Activated CD8-positive, alpha-beta memory T cell treated with anti-CD3 and anti-CD28 coated beads for 36 hours (primary cell): ENCODE measurements around the gene CORO2B. TPM values are rescaled to one million over a fixed set of nuclear protein-coding genes. Genes with fewer than 3 reads are reported as not detected.

Experiments
- CTCF ChIA-PET: fragments of 350-600 bp; sonication (Branson Sonifier 250); formaldehyde crosslinking; loops from one replicate; lab custom pipeline; 2021; ENCODE audit warnings: antibody characterized with exemption; lab: Charles Lee
- POLR2A ChIA-PET: fragments of 350-600 bp; sonication (Branson Sonifier 250); formaldehyde crosslinking; loops from one replicate; lab custom pipeline; 2021; ENCODE audit warnings: antibody characterized with exemption; lab: Charles Lee
- total RNA-seq, 2 experiments: library from RNA; stranded (reverse); gene quantifications; one replicate each; pipeline ENCODE4 v1.2.3, GENCODE V29; 2021

Gene CORO2B
- total RNA-seq, 2 experiments from 2014 or later = 0.08 TPM; not detected in 1

DNA sequence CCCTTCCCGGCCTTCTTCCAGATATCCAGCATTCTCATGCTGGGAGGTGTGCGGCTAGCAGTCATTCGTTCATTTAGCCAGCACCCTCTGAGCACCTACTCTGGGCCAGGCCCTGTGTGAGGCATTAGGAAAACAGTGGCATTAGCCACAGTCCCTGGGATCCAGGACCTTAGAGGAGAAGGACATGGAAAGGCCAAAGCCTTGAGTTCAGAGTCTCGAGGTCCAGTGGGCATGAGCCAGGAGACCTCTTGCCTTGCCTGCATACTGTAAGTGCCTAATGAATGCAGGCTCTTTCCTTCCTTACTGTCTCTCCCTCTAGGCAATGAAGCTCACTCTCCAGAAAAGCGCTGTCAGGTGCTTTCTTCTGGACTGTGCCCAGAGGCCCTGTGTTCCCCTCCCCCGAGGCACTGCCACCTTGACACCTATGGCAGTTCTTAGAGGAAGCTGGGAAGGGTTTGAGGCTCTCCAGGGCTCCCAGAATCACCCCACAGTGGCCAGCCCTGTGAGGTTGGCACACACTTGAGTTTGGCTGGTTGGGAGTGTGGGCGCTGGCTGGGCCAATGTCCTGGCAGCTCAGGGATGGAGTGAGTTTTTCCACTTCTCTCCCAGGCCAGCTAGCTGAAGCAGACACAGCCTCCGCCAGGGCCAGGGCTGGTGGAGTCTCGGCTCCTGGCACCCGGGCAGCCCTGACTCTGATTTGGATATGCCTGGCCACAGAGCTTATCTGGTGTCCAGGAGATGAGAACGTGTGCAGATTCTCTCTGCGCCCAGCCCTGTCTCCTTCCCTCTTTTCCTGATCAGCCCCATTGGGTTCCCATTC is 5.4 kb downstream of the CORO2B start:
- ChIA-PET POLR2A (no interaction called here), CTCF (no interaction called here)

DNA sequence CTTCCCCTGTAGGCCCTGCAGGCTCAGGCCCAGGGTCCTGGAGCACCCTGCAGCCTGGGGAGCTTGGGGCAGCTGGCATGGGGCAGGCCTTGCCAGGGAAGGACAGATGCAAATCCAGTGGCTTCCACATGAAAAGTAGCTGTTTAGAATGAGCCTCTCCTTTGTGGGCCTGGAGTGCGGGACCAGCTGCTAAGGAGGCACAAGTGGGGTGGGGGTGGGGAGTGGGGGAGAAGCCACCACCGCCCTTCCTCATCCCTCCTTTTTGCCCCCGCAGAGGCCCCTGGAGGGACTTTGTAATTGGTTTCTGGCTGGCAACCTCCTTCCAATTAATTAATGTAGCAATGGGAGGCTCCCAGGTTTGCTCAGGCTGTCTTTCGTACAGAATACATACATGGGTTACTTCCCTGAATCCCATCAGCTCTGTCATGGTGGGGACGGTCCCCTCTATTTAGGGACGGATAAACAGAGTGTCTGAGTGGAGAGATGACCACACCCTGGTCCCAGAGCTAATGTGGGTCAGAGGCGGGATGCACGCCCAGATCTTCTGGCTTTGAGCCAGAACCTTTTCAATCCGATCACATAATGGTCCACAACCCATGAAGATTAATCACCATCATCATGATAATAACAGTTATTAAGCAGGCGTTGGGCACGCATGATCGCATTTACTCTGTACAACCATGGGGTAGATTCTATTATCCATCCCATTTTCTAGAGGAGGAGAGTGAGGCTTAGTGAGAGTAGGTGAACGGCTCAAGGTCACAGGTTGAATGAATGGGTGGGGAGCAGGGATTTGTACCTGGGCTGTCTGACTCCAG is 6.2 kb downstream of the CORO2B start:
- CTCF ChIA-PET = no interaction called here
- POLR2A ChIA-PET = no interaction called here

DNA sequence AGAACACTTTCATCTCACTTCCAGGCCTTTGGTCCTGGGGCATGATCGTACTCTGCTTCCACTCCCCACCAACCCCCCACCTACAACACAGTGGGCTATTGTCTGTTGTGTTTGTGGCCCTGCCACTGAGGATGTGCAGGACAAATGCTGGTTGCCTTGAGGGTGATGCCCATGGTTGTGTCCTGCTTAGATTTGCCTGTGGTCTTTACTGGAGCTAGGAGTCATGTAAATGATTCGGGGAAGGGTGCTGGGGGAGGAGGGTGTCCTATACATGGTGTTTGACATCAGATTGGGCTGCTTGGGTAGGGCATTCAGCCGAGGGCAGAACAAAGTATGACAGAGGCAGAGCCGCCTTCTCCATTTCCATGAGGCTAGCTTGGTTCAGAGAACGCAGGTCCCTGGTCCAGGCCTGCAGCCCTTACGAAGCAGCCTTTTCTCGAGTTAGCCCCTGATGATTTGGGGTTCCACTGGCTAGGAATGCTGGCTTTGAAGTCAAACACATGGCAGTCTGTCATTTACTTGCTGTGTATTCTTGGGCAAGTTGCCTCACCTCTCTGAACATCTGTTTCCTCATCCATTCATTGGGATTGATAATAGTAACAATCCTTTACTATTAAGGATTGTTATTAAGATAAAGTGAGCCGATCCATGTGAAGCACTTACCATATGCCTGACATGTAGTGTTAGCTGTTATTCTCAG is 6.9 kb downstream of the CORO2B start:
- ChIA-PET POLR2A (no interaction called here), CTCF (no interaction called here)

DNA sequence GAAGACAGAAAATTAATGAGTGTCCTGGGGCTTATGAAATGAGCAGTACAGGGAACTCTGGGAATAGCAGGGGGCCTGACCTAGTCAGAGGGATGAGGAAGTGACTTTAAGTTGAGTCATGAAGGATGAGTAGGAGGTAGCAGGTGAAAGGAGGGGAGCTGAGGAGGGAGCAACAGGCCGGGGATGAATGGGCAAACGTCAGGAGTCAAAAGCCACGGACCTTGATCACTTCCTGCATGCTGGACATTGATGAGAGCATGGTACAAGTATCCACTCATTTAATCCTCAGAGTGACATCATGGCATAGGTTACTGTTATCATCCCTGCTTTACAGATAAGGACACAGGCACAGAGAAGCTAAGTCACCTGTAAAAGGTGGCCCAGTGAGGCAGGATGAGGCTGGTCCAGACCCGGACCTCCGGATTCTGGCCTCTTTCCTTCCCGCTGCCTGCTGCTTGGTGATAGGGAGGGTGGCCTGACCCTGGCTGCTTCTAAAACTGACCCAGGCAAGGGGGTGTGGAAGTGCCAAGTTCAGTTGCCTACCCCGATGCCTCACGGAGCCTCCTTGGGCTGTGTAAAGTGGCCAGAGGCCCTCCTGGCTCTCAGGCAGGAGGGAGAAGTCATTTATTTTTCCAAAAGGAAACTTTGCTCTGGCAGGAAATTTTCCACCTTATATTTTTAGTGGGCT is 7.6 kb downstream of the CORO2B start:
- CTCF ChIA-PET = no interaction called here

DNA sequence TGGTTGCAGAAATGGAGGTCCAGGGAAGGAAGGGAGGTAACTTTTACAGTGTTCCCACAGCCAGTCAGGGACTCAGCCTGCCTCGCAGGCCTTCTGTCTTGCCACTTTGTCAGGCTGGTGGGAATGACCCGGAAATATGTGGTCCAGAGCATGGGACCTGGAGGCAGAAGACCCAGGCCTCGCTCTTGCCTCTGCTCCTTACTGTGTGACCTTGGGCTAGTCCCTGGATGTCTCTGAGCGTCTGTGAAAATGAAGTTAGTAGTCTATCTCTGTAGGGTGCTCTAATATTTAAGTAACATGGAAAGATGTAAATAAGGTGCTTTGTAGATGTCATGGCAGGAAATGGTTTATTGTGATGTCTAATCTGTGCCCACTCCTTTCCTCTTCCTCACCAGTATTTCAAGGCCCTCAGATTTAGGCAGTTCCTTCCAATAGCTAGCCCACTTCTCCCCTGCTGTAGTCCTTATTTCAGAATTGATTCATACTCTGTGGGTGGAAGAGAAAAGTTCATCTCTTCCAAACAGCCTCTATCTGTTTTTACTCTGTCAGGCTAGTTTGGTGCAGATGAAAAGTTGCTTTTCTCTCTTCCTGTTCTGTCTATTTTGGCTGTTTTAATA is 9.1 kb downstream of the CORO2B start:
- CTCF ChIA-PET = no interaction called here
- POLR2A ChIA-PET = no interaction called here

More for the DNA sequence above, 7.6 kb downstream of the CORO2B start:
- POLR2A ChIA-PET = no interaction called here

DNA sequence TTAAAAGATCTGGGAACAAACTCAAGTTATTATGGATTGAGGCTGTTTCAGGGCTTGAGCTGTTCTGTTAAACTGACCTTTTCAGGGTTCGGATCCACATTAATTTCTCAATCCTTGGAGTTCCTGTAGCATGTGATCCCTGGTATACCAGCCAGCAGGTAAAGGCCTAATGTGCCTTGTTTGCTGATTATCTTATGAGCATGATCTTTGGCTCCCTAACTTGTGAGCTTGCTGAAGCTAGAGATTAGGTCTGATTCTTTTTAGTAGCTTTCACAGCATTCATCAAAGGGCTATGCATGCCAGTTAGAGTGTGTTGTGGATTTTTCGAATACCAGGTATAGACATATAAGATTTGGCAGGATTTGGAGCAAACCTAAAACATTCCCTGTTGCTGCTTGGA is 10.3 kb downstream of the CORO2B start:
- ChIA-PET CTCF (no interaction called here), POLR2A (no interaction called here)

DNA sequence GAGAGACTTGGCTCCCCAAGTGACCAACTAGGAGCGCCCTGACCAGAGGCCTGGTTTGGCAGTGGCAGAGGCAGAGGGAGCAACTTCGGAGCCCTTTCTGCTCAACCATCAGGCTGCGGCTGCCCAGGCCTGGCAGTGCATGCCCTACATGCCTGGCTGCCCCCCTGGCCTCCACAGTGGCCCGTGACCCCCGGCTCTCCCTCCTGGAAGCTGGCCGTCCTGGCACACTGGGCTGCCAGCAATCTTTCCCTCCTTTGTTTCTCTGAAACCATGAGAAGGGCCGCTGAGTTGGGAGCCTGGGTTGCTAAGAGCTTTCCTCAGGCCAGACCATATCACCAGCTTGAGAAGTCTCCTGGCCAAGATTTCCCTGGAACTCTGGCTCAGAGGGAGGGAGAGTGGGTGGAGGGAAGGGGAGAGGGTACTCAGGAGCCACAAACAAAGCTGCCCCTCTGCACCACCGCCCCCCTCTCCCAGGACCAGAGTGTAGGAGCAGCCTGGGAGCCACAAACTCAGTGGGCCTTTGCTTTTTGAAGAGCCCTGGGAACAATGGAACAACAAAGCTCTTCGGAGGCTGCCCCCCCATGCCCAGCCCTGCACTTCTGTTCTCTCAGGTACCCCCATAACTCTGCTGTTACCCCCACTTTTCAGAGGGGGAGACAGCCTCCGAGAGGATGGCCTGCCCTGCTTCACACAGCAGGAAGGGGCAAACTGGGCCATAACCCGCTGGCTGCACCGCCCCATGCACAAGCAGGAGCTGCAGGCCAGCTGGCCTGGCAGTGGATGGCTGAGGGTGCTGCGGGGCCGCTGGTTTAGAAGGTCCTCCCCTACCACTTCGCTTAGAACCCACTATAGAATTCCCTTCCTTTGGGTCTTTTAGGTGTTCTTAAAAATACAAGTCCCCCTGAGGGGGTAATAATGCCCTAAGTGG is 11.3 kb downstream of the CORO2B start:
- POLR2A ChIA-PET = no interaction called here

DNA sequence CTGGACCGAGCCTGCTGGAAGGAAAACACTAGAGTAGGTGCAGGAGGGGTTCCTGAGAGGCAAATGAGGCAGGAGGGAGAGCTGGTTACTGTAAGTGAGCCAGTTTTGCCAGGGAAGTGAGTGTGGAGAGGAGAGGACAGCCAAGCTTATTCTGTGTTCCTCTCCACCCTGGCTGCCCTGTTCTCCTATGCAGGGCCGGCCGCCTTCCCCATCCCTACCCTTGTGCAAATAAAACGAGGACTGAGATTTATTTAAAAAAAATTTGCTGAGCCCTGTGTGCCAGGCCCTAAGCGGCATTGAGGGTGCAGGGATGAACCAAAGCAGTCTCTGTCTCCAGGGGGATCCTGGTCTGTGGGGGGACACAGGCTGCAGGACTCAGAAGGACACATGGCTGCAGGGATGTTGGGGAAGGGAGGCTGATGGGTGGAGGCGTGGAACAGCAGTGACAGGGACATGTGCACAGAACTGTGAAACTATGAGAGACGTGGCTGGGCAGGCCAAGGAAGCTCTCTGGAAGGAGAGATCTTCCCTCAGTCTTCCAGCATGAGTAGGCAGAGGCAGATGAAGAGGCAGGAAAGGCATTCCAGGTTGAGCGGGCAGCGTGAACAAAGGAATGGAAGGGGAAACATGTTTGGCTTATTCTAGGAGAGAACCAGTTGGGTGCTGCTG is 12.1 kb downstream of the CORO2B start:
- POLR2A ChIA-PET = no interaction called here
- CTCF ChIA-PET = no interaction called here

More for the DNA sequence above, 11.3 kb downstream of the CORO2B start:
- CTCF ChIA-PET = no interaction called here

DNA sequence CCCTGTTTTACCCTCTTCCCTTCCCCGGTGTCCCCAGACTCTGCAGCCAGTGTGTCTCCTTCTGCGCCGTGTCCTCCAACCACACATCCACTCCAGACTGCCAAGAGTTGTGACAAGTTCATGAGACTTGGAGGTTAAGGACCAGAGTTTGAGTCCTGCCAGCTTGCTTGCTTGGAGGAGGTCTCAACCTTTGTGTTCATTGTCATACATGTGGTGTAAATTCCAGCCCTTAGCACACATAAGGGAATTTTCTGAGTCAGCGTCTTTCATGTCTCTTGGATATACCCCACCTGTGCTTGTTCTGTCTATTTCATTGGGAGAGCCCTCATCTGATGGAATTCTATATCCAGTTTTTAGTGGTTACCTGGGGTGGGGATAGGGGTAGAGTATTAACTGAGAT is 13.3 kb downstream of the CORO2B start:
- ChIA-PET CTCF (interaction anchor here (0.6 kb wide), 1 partner anchor 40 kb away, joined by 3 read pairs; no protein-coding TSS in a partner anchor), POLR2A (no interaction called here)

DNA sequence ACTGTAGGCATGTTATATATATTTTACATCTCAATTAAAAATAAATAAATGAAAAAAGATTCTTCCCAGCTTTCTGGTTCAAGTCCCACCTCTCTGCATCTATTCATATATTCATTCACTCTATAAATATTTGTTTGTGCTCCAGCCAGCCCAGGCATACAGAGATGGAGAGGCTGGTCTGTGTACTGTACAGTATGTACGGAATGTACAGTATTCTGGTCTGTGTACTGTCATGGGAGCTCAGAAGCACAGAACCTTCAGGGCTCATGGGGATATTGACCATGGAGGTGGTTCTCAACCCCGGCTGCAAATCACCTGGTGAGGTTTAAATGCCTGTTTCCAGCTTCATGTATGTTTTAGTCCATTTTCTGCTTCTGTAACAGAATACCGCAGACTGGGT is 13.8 kb downstream of the CORO2B start:
- ChIA-PET POLR2A (no interaction called here), CTCF (interaction anchor here (0.6 kb wide), 1 partner anchor 40 kb away, joined by 3 read pairs; no protein-coding TSS in a partner anchor)

DNA sequence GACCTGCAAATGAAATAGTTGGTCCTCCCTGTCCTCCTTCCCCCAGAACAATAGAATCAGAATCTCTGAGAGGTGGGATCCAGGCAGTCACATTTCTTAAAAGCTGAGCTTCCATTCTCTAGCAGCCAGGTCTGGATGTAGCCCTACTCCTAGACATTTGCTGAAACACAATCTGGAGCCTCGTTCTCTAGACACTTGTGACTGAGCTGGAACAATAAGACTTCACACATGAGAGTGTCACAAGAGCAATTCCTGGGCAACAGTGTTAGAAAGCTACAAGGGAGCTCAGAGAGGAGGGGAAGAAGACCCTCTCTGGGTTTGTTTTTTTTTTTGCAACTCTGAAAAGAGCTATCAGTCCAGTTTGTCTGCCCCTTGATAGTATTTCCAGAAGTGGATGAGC is 14.5 kb downstream of the CORO2B start:
- ChIA-PET CTCF (interaction anchor here (1.3 kb wide), 1 partner anchor 283 kb away, joined by 3 read pairs; no protein-coding TSS in a partner anchor), POLR2A (no interaction called here)

DNA sequence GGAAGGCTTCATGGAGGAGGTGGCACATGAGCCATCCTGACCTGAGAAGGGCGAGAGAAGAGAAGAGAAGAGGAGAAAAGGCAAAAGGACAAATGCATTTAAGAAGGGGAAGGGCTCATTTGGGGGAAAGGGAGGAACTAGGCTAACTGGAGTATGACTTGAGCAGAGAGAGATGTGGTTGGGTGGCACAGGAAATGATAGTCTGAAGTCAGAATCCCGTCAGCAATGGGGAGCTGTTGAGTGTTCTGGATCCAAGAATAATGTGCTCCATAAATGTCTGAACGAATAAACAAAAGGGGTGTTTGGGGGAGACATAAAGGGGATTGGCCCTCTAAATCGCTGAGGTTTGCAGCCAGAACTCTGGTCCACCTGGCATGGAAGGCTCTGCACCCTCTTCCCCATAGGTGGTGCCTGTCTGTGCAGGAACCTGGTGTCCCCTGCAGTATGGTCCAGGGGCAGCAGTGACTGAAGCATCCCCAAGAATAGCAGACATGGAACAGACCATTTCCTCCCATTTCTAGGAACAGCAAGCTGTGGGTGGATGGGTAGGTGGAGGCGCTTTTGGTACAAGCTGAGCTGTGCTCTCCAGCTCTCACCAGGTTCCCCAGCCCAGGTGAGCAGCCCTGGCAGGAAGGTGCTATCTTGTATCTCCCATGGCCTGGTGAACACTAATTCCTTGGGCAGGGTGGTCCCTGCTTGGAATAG is 15.2 kb downstream of the CORO2B start:
- ChIA-PET CTCF (interaction anchor here (1.3 kb wide), 1 partner anchor 282 kb away, joined by 3 read pairs; no protein-coding TSS in a partner anchor), POLR2A (no interaction called here)

DNA sequence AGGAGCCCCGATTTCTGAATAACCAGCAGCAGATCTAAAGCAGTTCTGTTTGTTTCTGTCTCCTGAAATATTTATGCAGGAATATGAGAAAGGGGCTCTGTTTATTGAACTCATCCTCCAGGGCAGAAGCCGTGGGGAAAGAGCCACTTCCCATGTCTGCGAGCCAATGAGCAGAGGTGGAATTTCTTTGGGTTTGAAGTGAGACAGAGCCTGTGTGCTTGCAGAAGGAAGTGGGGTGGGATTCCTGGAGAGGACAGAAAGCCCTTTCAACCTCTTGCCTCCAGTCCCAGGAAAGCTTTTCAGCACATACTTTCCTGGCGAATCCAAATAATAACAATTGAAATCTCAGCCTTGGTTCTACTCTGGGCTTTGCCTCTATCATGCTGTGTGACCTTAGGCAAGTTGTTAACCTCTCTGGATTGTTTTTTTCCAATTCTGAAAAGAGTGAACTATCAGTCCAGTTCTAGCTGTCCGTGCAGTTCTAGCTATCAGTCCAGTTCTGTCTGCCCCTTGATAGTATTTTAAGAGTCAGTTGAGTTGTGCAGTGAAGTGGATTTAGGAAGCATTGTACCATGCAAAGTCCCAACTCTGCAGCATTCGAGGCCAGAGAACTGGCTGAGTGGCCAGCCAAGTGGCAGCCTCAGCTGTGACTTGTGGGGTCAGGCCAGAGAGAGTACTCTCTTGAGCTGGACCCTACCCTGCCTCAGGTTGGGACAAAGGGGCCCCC is 15.9 kb downstream of the CORO2B start:
- CTCF ChIA-PET = interaction anchor here (1.3 kb wide), 1 partner anchor 281 kb away, joined by 3 read pairs; no protein-coding TSS in a partner anchor
- POLR2A ChIA-PET = no interaction called here

DNA sequence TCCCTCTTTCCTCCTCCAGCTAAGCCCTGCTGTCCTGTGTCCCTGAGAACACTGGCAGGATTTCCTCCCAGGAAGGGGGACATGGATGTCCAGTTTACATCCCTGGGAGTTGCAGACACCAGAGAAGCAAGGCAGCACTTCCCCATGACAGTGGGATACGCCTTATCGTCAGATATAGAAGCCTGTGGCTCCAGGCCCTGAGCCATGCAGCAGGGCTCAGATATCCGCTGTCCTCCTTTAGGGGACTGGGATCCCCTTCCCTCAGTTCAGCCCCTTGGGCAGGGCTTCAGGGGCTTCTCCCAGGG is 16.4 kb downstream of the CORO2B start:
- ChIA-PET CTCF (no interaction called here), POLR2A (no interaction called here)

DNA sequence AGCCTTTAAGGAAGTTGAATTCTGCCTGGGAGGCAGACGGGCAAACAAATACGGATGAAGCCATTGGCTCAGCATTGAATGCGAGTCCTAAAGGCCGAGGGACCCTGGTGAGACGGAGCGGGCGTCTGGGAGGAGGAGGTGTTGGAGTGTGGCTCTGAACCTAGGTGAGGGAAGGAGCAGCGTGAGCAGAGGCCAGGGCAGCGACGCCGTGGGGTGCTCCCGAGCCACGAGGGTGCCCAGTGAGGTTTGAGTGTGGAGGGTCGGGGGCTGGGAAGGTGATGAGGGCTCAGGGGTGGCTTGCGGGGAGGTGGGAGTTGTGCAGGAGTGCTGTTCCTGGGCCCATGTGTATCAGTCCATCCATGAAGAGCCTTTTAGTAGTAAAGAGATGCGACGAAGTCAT is 17.0 kb downstream of the CORO2B start:
- ChIA-PET POLR2A (no interaction called here), CTCF (no interaction called here)

DNA sequence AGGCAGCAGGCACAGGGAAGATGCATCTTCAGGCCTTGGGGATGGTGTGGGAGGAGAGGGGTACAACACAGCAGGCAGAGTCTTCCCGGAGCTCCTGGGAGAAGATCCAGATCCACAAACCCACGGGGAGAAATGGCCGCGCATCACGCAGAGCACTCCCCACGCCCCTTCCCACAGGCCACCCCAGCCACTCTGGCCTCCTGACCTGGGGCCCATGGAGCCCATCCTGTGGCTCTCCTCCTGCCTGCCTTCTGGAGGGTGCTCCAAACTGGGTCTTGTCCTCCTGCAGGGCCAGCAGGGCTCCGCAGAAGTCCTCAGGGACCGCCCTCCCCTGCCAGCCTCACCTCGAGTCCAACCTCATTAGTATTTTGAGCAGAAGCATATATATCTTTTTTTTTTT is 17.9 kb downstream of the CORO2B start:
- POLR2A ChIA-PET = no interaction called here
- CTCF ChIA-PET = no interaction called here
